Upper lobe of left lung (tissue), 4 donors: ENCODE results near the gene DYNLT2B.

Experiments
- CTCF ChIP-seq, 6 experiments: fragments of 450-650 bp in 4 of 6; fragments of 200-600 bp in 2 of 6; sonication (generic) in 2 of 6; IDR thresholded peaks; one replicate each; pipeline ENCODE4 v1.5.1; 2016 to 2019; ENCODE audit warnings: antibody characterized with exemption in 6 of 6
- EP300 ChIP-seq, 4 donors: sonication (generic); formaldehyde crosslinking; IDR thresholded peaks; one replicate each; pipeline ENCODE4 v1.5.1; 2017; ENCODE audit warnings: antibody characterized with exemption in 4 of 4, control low read depth in 2 of 4
- POLR2A ChIP-seq, 4 donors: fragments of 450-650 bp; IDR thresholded peaks; one replicate each; pipeline ENCODE4 v1.5.1; 2016 to 2017; ENCODE audit warnings: antibody characterized with exemption in 4 of 4, mild to moderate bottlenecking in 2 of 4
- POLR2AphosphoS5 ChIP-seq, 2 donors: sonication (generic); formaldehyde crosslinking; IDR thresholded peaks; one replicate each; pipeline ENCODE4 v1.5.1; 2017; ENCODE audit warnings: antibody characterized with exemption in 2 of 2

DNA sequence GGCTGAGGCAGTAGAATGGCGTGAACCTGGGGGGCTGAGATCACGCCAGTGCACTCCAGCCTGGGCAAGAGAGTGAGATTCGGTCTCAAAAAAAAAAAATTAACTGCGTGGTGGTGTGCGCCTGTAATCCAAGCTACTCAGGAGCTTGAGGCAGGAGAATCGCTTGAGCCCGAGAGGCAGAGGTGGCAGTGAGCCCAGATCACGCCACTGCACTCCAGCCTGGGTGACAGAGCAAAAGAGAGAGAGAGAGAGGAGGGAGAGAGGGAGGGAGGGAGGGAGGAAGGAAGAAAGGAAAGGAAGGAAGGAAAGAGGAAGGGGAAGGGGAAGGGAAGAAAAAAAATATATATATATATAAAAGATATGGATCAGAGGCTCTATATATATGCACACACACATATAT, 14.1 kb upstream of the DYNLT2B start:
- no peak for TF ChIP-seq CTCF (IDR thresholded peaks at IDR 0.05)
- TF ChIP-seq POLR2A (IDR thresholded peaks at IDR 0.05) = no peak
- TF ChIP-seq POLR2AphosphoS5 (IDR thresholded peaks at IDR 0.05) = no peak
- TF ChIP-seq EP300 (IDR thresholded peaks at IDR 0.05) = no peak
